Activated CD4-positive, alpha-beta T cell treated with anti-CD3 and anti-CD28 coated beads, Interleukin-2, amount 50 U/mL, for 24 hours (primary cell): ENCODE measurements around the gene C19orf85.

Source experiments
- DNase-seq, 2 donors: peaks; one replicate each; pipeline ENCODE4 v3.0.0-alpha.2; 2020; ENCODE audit warnings: low read depth in 1 of 2, low spot score in 1 of 2

Gene C19orf85

GRCh38 chr19:55478364-55478763 lies 13.8 kb upstream of the C19orf85 start:
- DNase-seq: no peak

- DNase-seq: no peak
These were observed 13.4 kb upstream of the C19orf85 start for GRCh38 chr19:55477905-55478304.

GRCh38 chr19:55476100-55476775 lies 11.7 kb upstream of the C19orf85 start, which contains the start of gene ZNF628:
TSS of gene ZNF628 (plus strand) at chr19:55476617. CDS start at chr19:55479911, 3,294 bp downstream.
- DNase-seq: peak; percentile 97

- DNase-seq: no peak
These were observed 10.0 kb upstream of the C19orf85 start for GRCh38 chr19:55474269-55475265.

GRCh38 chr19:55473225-55474012 lies 8.9 kb upstream of the C19orf85 start:
- no peak for DNase-seq

- DNase-seq: no peak
These were observed 7.9 kb upstream of the C19orf85 start for GRCh38 chr19:55472463-55472862.

GRCh38 chr19:55471266-55471665 lies 6.7 kb upstream of the C19orf85 start:
- DNase-seq: no peak

- DNase-seq: no peak
These were observed 3.5 kb upstream of the C19orf85 start for GRCh38 chr19:55468054-55468393.

- peak in 1 of 2 donors; percentile 56 for DNase-seq
These were observed 2.9 kb upstream of the C19orf85 start for GRCh38 chr19:55467236-55468053.

- no peak for DNase-seq
These were observed 1.7 kb upstream of the C19orf85 start for GRCh38 chr19:55466241-55466614.

GRCh38 chr19:55465460-55466240 lies 1.1 kb upstream of the C19orf85 start:
- no peak for DNase-seq

GRCh38 chr19:55464039-55464661 lies 401 bp downstream of the C19orf85 start:
- DNase-seq: no peak

GRCh38 chr19:55463583-55464031 lies 944 bp downstream of the C19orf85 start:
- no peak for DNase-seq

- DNase-seq: no peak
These were observed 1.8 kb downstream of the C19orf85 start for GRCh38 chr19:55462722-55463121.

- no peak for DNase-seq
These were observed 2.5 kb downstream of the C19orf85 start for GRCh38 chr19:55461974-55462626.

- peak; percentile 99 to 100 for DNase-seq
These were observed 3.1 kb downstream of the C19orf85 start, which contains the start of gene ISOC2 for GRCh38 chr19:55461259-55461973. TSS of gene ISOC2 (minus strand) at chr19:55461642. CDS start at chr19:55456486, 5,156 bp downstream.

GRCh38 chr19:55460670-55461258 lies 3.8 kb downstream of the C19orf85 start:
- DNase-seq: no peak
